OCI-LY1 (cell line): ENCODE results near the gene ABTB2.

Experiments
- H2AFZ ChIP-seq: fragments of 200-600 bp; sonication (generic), shearing (Covaris generic); 2 replicates; pipeline ENCODE4 v1.6.0; 2014; ENCODE audit warnings: antibody characterized with exemption, mild to moderate bottlenecking, low read length
- H3F3A ChIP-seq: fragments of 200-600 bp; sonication (generic), shearing (Covaris generic); 2 replicates; pipeline ENCODE4 v1.6.0; 2014; ENCODE audit warnings: mild to moderate bottlenecking, antibody characterized with exemption, low read length, moderate library complexity; ENCODE audit not compliant: insufficient read depth
- H3K27ac ChIP-seq: fragments of 200-600 bp; sonication (generic); 2 replicates; pipeline ENCODE4 v1.5.1; 2014; ENCODE audit warnings: low read length, mixed run types, mild to moderate bottlenecking, low read depth; ENCODE audit not compliant: poor library complexity, severe bottlenecking
- H3K27me3 ChIP-seq: fragments of 200-600 bp; sonication (generic); 2 replicates; pipeline ENCODE4 v1.6.0; 2014; ENCODE audit warnings: antibody characterized with exemption, mild to moderate bottlenecking, low read length, moderate library complexity; ENCODE audit not compliant: insufficient read depth
- H3K36me3 ChIP-seq: fragments of 200-600 bp; sonication (generic); 2 replicates; pipeline ENCODE4 v1.6.1; 2014; ENCODE audit warnings: mild to moderate bottlenecking, antibody characterized with exemption, low read length, moderate library complexity, mixed read lengths; ENCODE audit not compliant: insufficient read depth
- H3K4me1 ChIP-seq: fragments of 200-600 bp; sonication (generic); 2 replicates; pipeline ENCODE4 v1.5.1; 2014; ENCODE audit warnings: mild to moderate bottlenecking, low read length, moderate library complexity; ENCODE audit not compliant: insufficient read depth, severe bottlenecking
- H3K4me2 ChIP-seq: fragments of 200-600 bp; sonication (generic), shearing (Covaris generic); 2 replicates; pipeline ENCODE4 v1.6.1; 2014; ENCODE audit warnings: low read length
- H3K4me3 ChIP-seq: fragments of 200-600 bp; sonication (generic); 2 replicates; pipeline ENCODE4 v1.5.1; 2014; ENCODE audit warnings: low read length, low read depth, mild to moderate bottlenecking, mixed read lengths; ENCODE audit not compliant: poor library complexity, severe bottlenecking
- H3K79me2 ChIP-seq: fragments of 200-600 bp; shearing (Covaris generic); 2 replicates; pipeline ENCODE4 v1.6.1; 2016; ENCODE audit warnings: mixed run types, low read length, mixed read lengths; ENCODE audit not compliant: insufficient read depth
- H3K9ac ChIP-seq: fragments of 200-600 bp; sonication (generic), shearing (Covaris generic); 2 replicates; pipeline ENCODE4 v1.6.1; 2014; ENCODE audit warnings: mild to moderate bottlenecking, low read length, mixed read lengths
- H3K9me2 ChIP-seq: fragments of 200-600 bp; sonication (generic), shearing (Covaris generic); 2 replicates; pipeline ENCODE4 v1.6.1; 2014; ENCODE audit warnings: low read depth, mild to moderate bottlenecking, low read length, mixed read lengths
- H3K9me3 ChIP-seq: fragments of 200-600 bp; shearing (Covaris generic); 2 replicates; pipeline ENCODE4 v1.6.1; 2014; ENCODE audit warnings: low read length, mixed read lengths
- H4K20me1 ChIP-seq: fragments of 200-600 bp; sonication (generic), shearing (Covaris generic); 2 replicates; pipeline ENCODE4 v1.6.0; 2016; ENCODE audit warnings: mild to moderate bottlenecking, low read length; ENCODE audit not compliant: insufficient read depth
- EZH2 ChIP-seq: fragments of 200-600 bp; sonication (generic), shearing (Covaris generic); IDR thresholded peaks from 2 replicates; pipeline ENCODE4 v1.8.0; 2017; ENCODE audit warnings: borderline replicate concordance, mixed run types, mild to moderate bottlenecking, antibody characterized with exemption, low read length, moderate library complexity, mixed read lengths
- TF ChIP-seq, protein P1 (sequence below): fragments of 200-600 bp; sonication (generic), shearing (Covaris generic); IDR thresholded peaks from 2 replicates; pipeline ENCODE4 v1.5.1; 2017; ENCODE audit warnings: mild to moderate bottlenecking, antibody characterized with exemption, low read length, moderate library complexity, mixed read lengths

The ABTB2 gene

DNA sequence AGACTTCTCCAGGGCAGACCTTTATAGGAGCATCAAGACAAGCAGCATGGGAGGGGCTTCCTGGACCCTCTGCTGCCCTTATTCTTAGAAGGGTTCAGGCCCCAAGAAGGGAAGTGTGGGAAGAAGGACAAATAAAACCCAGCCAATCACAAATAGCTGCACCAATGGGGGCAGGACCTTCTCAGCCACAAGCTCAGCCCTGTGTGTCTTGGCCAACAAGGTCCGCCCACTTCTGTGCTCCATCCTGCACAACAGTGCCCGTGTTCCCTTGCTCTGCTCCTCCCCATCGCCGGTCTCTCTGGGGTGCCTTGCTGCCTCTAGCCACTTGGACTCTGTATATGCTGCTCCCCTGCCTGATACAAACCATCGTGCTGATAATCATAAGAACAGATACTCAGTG lies 166.2 kb downstream of the ABTB2 start:
- Histone ChIP-seq H3F3A (no peaks in the 10 kb centered on the region), H3K9me3 (no peaks in the 10 kb centered on the region), H3K36me3 (no peaks in the 10 kb centered on the region), H3K27ac (no peak overlapping the region), H3K9me2 (no peaks in the 10 kb centered on the region), H3K27me3 (no peaks in the 10 kb centered on the region; the same call in 1 of the 2 replicates), H3K9ac (no peak overlapping the region), H3K4me1 (no peaks in the 10 kb centered on the region), H3K4me2 (no peak overlapping the region), H2AFZ (no peak overlapping the region), H4K20me1 (no peaks in the 10 kb centered on the region), H3K4me3 (no peak overlapping the region), H3K79me2 (no peaks in the 10 kb centered on the region)
- no peak for TF ChIP-seq EZH2
- TF ChIP-seq, protein P1, sequence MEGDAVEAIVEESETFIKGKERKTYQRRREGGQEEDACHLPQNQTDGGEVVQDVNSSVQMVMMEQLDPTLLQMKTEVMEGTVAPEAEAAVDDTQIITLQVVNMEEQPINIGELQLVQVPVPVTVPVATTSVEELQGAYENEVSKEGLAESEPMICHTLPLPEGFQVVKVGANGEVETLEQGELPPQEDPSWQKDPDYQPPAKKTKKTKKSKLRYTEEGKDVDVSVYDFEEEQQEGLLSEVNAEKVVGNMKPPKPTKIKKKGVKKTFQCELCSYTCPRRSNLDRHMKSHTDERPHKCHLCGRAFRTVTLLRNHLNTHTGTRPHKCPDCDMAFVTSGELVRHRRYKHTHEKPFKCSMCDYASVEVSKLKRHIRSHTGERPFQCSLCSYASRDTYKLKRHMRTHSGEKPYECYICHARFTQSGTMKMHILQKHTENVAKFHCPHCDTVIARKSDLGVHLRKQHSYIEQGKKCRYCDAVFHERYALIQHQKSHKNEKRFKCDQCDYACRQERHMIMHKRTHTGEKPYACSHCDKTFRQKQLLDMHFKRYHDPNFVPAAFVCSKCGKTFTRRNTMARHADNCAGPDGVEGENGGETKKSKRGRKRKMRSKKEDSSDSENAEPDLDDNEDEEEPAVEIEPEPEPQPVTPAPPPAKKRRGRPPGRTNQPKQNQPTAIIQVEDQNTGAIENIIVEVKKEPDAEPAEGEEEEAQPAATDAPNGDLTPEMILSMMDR: no peak

DNA sequence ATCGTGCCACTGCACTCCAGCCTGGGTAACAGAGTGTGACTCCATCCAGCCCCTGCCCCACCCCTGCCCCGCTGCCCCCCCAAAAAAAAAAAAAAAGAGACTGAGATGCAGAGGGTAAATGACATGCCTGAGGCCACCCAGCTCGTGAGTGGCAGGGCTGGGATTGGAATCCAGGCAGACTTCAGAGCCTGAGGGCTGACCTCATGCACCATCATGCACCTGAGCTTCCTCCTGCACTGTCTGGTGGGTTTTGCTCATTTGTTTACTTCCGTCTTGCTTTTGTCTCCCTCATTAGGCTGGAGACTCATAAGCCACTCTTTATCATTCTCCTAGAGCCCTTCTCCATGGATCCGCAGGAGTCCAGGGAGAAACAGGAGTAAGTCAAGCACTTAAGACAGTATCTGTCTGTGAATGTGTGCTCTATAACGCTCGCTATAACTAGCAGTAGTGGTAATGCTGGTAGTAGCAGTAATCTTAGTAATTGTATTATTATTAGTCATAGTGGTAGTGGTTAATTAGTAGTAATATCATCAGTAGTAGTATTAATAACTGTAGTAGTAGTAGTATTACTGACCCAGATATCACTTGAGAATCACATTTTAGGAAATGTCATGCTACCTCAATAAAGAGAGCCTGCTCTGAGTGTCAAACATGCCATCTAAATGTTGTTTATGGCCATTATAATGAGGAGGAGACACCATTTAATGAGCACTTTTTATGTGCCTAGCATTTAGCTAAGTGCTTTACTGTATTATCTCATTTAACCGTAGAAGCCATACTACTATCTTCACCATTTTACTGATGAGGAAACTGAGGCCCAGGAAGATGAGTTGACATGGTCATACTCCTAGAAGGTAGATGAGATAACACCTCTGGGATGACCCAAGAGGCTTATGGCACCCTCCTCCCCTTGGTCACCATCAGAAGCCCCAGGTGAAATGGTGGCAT lies 167.3 kb downstream of the ABTB2 start:
- H3K79me2 ChIP-seq: no peaks in the 10 kb centered on the region
- H3K4me1 ChIP-seq: no peaks in the 10 kb centered on the region
- no peaks in the 10 kb centered on the region for H3K9me2 ChIP-seq
- H2AFZ ChIP-seq: no peak overlapping the region
- no peaks in the 10 kb centered on the region for H4K20me1 ChIP-seq
- no peak overlapping the region for H3K9ac ChIP-seq
- no peak overlapping the region for H3K4me2 ChIP-seq
- H3K36me3 ChIP-seq: no peaks in the 10 kb centered on the region
- no peak overlapping the region for H3K4me3 ChIP-seq
- H3K27ac ChIP-seq: no peak overlapping the region
- H3K9me3 ChIP-seq: no peaks in the 10 kb centered on the region
- no peaks in the 10 kb centered on the region for H3F3A ChIP-seq
- no peaks in the 10 kb centered on the region; the same call in 1 of the 2 replicates for H3K27me3 ChIP-seq
- no peak for TF ChIP-seq EZH2

DNA sequence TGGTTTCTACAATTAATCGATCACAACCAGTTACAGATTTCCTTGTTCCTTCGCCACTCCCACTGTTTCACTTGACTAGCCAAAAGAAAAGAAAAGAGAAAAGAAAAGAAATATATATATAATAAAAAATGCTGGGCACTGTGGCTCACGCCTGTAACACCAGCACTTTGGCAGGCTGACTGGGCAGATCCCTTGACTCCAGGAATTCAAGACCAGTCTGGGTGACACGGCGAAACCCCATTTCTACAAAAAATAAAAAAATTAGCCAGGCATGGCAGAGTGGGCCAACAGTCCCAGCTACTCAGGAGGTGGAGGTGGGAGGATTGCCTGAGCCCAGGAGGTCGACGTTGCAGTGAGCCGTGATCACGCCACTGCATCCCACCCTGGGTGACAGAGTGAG lies 168.6 kb downstream of the ABTB2 start:
- no peak for TF ChIP-seq EZH2
- TF ChIP-seq, protein P1: no peak
- Histone ChIP-seq H3K36me3 (no peaks in the 10 kb centered on the region), H3K4me3 (no peak overlapping the region), H3K4me2 (no peak overlapping the region), H3K27me3 (no peaks in the 10 kb centered on the region), H3K27ac (no peak overlapping the region), H3K79me2 (no peaks in the 10 kb centered on the region), H3K9me2 (no peaks in the 10 kb centered on the region), H3K9me3 (no peaks in the 10 kb centered on the region), H2AFZ (no peak overlapping the region), H3F3A (no peaks in the 10 kb centered on the region), H3K9ac (no peak overlapping the region), H4K20me1 (no peaks in the 10 kb centered on the region), H3K4me1 (no peaks in the 10 kb centered on the region)
